ENCODE results near the gene MRTFB. TPM values are rescaled to one million over a fixed set of nuclear protein-coding genes. Genes with fewer than 3 reads are reported as not detected.

Gene MRTFB
- total RNA-seq, 1 experiment from 2014 or later: 71.5 TPM

DNA sequence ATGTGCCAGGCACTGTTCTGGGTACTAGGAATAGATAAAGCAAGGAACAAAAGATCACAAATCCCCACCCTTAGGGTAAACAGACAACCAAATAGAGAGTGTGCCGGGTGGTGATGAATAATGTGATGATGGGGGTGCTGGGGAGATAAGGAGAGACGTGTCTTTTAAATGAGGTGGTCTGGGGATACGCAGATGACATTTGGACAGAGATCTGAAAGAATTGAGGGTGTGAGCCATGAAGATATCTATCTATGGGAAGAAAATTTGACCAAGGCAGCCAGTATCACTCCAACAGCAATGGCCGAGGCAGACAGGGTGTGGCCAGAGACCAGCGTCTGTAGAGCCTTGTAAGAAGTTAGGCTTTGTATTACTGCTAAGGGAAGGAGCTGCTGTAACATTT, 165.3 kb downstream of the MRTFB start:
- Histone ChIP-seq H3K9me3 (ENCODE audit: insufficient read depth, low read depth) (no peaks in the 10 kb centered on the region), H3K36me3 (ENCODE audit: low read depth) (peaks cover 17% of the 10 kb centered on the region), H3K27ac (no peak overlapping the region), H3K4me1 (replicated peaks; ENCODE audit: insufficient read depth) (no peaks in the 10 kb centered on the region), H3K4me3 (no peak overlapping the region), H3K79me2 (ENCODE audit: low read depth) (no peaks in the 10 kb centered on the region), H2AFZ (no peak overlapping the region), H3F3A (ENCODE audit: insufficient read depth, low read depth) (no peaks in the 10 kb centered on the region), H3K9me2 (ENCODE audit: insufficient read depth) (no peaks in the 10 kb centered on the region), H3K4me2 (no peak overlapping the region), H3K27me3 (ENCODE audit: insufficient read depth, low read depth) (no peaks in the 10 kb centered on the region), H4K20me1 (ENCODE audit: insufficient read depth) (no peaks in the 10 kb centered on the region; the same call in 1 of the 2 replicates)
- no peak for TF ChIP-seq CTCF (conservative IDR thresholded peaks at IDR 0.05)
- no peak for TF ChIP-seq EZH2 (IDR thresholded peaks at IDR 0.05; ENCODE audit: low read depth)
- ChIA-PET CTCF (interaction anchor here (0.6 kb wide), 1 partner anchor 196 kb away, joined by 3 read pairs; no protein-coding TSS in a partner anchor), POLR2A (ENCODE audit: unreplicated experiment) (interaction anchor here (0.6 to 0.7 kb wide), 2 partner anchors 10 to 1730 kb away, joined by 3 to 5 read pairs; no protein-coding TSS in a partner anchor)
- no peak for DNase-seq
- no TSS peak for BruUV-seq (replicated peaks)
- intact Hi-C loops (cut with micrococcal nuclease; ENCODE audit: unreplicated experiment): no loop called here

DNA sequence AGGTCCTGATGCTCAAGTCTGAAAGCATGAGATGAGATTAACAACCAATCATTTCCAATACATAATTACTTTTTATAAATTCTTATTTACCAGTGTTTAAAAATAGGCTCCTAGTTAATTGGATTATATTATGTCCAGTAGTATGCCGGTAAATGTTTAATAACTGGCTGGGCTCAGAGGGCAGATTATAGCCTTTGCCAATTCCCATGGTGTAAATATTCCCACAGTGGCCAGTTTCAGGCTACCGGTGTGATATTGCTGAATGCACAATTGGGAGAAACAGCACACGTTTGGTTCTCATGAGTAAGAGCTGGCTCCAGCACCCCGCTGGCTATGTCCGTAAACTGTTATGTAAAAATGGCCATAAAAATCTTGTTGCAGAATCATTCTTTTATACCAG, 167.6 kb downstream of the MRTFB start:
- Histone ChIP-seq H3K36me3 (ENCODE audit: low read depth) (peaks cover 17% of the 10 kb centered on the region), H3K27me3 (ENCODE audit: insufficient read depth, low read depth) (no peaks in the 10 kb centered on the region), H4K20me1 (ENCODE audit: insufficient read depth) (no peaks in the 10 kb centered on the region), H3K9me3 (ENCODE audit: insufficient read depth, low read depth) (no peaks in the 10 kb centered on the region), H3K4me2 (no peak overlapping the region), H3K4me3 (no peak overlapping the region), H3F3A (ENCODE audit: insufficient read depth, low read depth) (no peaks in the 10 kb centered on the region), H3K9me2 (ENCODE audit: insufficient read depth) (no peaks in the 10 kb centered on the region), H3K4me1 (replicated peaks; ENCODE audit: insufficient read depth) (no peaks in the 10 kb centered on the region), H2AFZ (no peak overlapping the region), H3K27ac (no peak overlapping the region), H3K79me2 (ENCODE audit: low read depth) (no peaks in the 10 kb centered on the region)
- POLR2A ChIA-PET (ENCODE audit: unreplicated experiment): no interaction called here
- CTCF ChIA-PET: no interaction called here
- intact Hi-C loops (cut with micrococcal nuclease; ENCODE audit: unreplicated experiment): no loop called here
- no TSS peak for BruUV-seq (replicated peaks)
- TF ChIP-seq CTCF (conservative IDR thresholded peaks at IDR 0.05): no peak
- no peak for TF ChIP-seq EZH2 (IDR thresholded peaks at IDR 0.05; ENCODE audit: low read depth)
- DNase-seq: no peak

DNA sequence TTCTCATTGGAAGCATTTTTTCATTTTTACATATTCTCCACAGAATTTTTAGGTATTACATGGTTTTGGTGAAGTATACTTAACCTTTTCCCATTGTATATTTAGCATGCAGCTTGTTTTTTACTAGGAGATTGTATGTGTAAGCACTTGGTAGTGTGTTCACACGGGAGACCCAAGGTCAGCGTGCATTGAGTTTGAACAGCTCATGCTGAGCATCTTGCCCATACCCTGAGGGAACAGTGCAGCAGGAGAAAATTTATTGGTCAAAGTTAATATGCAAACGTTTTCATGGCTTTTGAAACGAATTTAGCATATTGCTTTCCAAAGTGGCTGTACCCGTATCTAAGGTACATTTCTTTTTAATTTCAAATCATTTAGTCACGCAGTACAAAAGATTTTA, 168.7 kb downstream of the MRTFB start:
- Histone ChIP-seq H3K4me3 (no peak overlapping the region), H4K20me1 (ENCODE audit: insufficient read depth) (no peaks in the 10 kb centered on the region), H3K27ac (no peak overlapping the region), H3K4me2 (no peak overlapping the region), H3K36me3 (ENCODE audit: low read depth) (peaks cover 15% of the 10 kb centered on the region), H3K27me3 (ENCODE audit: insufficient read depth, low read depth) (no peaks in the 10 kb centered on the region), H3K4me1 (replicated peaks; ENCODE audit: insufficient read depth) (no peaks in the 10 kb centered on the region), H3K9me3 (ENCODE audit: insufficient read depth, low read depth) (no peaks in the 10 kb centered on the region), H3F3A (ENCODE audit: insufficient read depth, low read depth) (peaks cover under 1% of the 10 kb centered on the region; the same call in 1 of the 2 replicates), H3K9me2 (ENCODE audit: insufficient read depth) (no peaks in the 10 kb centered on the region), H3K79me2 (ENCODE audit: low read depth) (no peaks in the 10 kb centered on the region), H2AFZ (no peak overlapping the region)
- TF ChIP-seq EZH2 (IDR thresholded peaks at IDR 0.05; ENCODE audit: low read depth) (no peak), CTCF (conservative IDR thresholded peaks at IDR 0.05) (no peak)
- intact Hi-C loops (cut with micrococcal nuclease; ENCODE audit: unreplicated experiment): no loop called here
- CTCF ChIA-PET: interaction anchor here (0.5 kb wide), 1 partner anchor 10 kb away, joined by 3 read pairs; no protein-coding TSS in a partner anchor
- DNase-seq: no peak
- POLR2A ChIA-PET (ENCODE audit: unreplicated experiment): no interaction called here
- BruUV-seq (replicated peaks): no TSS peak

Data from PC-9 (cell line).